ENCODE results near the gene ANK3. TPM values are rescaled to one million over a fixed set of nuclear protein-coding genes. Genes with fewer than 3 reads are reported as not detected.
A peak's percentile ranks its signal among the peaks of the same experiment; 100 is the strongest.

The ANK3 gene
- total and polyA plus RNA-seq, 4 experiments from 2014 or later = 7.2 to 90.1 (median 55.8) TPM

DNA sequence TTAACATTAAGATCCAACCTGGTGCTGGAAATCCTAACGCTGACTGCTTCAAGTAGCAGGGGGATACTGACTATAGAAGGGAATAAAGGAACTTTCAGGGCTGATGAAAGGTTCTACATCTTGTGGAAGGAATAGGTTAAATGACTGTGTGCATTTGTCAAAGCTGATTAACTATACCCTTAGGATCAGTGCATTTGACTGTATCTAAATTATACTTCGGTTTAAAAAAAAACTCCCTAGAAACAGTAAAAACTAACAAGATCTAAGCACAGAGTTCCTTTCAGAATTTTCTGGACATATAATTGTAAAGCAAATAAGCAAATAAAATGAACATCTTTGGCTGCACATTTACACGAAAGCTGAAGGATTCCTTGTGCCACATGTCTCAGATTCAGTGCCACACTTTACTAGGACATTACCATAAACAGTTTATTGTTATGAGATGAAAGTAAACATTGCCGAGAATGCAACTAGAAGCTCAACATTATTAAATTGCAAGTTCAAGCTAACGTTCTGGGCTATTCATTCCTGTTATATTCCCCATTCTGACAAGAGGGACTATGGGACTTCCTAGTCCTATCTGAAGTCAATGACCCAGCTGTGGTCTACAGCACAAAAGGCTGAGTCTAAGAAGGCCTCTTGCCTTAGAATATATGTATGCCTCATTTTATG lies 20.7 kb downstream of the ANK3 start:
- Histone ChIP-seq H3K4me1 (ENCODE audit: insufficient read depth, low read length) (no peaks in the 10 kb centered on the region), H3K36me3 (ENCODE audit: insufficient read depth, low read length) (no peaks in the 10 kb centered on the region), H3K9me3 (ENCODE audit: control insufficient read depth in 1 of 2, low read length in 2 of 2) (no peaks in the 10 kb centered on the region), H3K27me3 (ENCODE audit: insufficient read depth, low read length) (no peaks in the 10 kb centered on the region), H3K4me3 (ENCODE audit: low read length in 2 of 2) (no peak overlapping the region), H3K27ac (ENCODE audit: low read depth, low read length) (no peak overlapping the region)
- intact Hi-C loops (cut with micrococcal nuclease) = no loop called here
- Mint-ChIP-seq H3K27me3 (no peaks in the 10 kb centered on the region), H3K9me3 (no peaks in the 10 kb centered on the region), H3K36me3 (peaks cover 0 to 8% of the 10 kb centered on the region in 2 donors), H3K4me3 (no peak overlapping the region), H3K4me1 (peaks cover 4 to 16% (median 10%) of the 10 kb centered on the region in 4 donors), H3K27ac (no peak overlapping the region)
- CTCF ChIA-PET (ENCODE audit: partially characterized antibody) = no interaction called here
- no peak for DNase-seq
- POLR2A ChIA-PET (ENCODE audit: partially characterized antibody) = interaction anchor here (1.4 kb wide), 1 partner anchor 9 kb away, joined by 3 read pairs; no protein-coding TSS in a partner anchor

- Histone ChIP-seq H3K27ac (ENCODE audit: low read depth, low read length) (no peak overlapping the region), H3K36me3 (ENCODE audit: insufficient read depth, low read length) (no peaks in the 10 kb centered on the region), H3K9me3 (ENCODE audit: control insufficient read depth in 1 of 2, low read length in 2 of 2) (no peaks in the 10 kb centered on the region), H3K4me3 (ENCODE audit: low read length in 2 of 2) (no peak overlapping the region), H3K27me3 (ENCODE audit: insufficient read depth, low read length) (no peaks in the 10 kb centered on the region), H3K4me1 (ENCODE audit: insufficient read depth, low read length) (no peaks in the 10 kb centered on the region)
- Mint-ChIP-seq H3K4me3 (no peak overlapping the region), H3K27me3 (no peaks in the 10 kb centered on the region), H3K27ac (no peak overlapping the region), H3K36me3 (peaks cover 0 to under 1% of the 10 kb centered on the region in 2 donors), H3K9me3 (no peaks in the 10 kb centered on the region), H3K4me1 (peaks cover 0 to 16% (median 7%) of the 10 kb centered on the region in 4 donors)
- intact Hi-C loops (cut with micrococcal nuclease) = no loop called here
- DNase-seq = no peak
- POLR2A ChIA-PET (ENCODE audit: partially characterized antibody) = no interaction called here
- CTCF ChIA-PET (ENCODE audit: partially characterized antibody) = no interaction called here
These were observed 21.8 kb downstream of the ANK3 start for GRCh38 chr10:60367901-60368300.

DNA sequence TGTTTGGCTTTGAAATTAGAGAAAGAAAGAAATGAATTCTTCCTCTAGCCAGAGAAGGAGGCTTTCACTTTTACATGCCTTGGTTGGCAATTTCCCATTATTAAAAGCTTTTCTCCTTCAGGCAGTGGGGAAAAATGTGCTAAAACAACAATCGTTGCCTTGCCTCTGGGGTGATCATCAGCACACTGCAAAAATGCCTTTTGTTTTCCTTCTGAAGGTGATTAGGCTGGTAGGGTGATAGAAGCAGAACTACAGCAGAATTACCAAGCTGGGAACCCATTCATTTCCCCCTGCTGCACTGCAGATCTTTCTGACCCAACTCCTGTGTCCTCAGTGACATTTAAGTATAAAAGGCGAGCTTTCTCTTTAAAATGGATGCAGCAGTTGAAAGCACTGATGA lies 22.2 kb downstream of the ANK3 start:
- POLR2A ChIA-PET (ENCODE audit: partially characterized antibody) = no interaction called here

GRCh38 chr10:60367024-60367423 lies 22.7 kb downstream of the ANK3 start:
- POLR2A ChIA-PET (ENCODE audit: partially characterized antibody) = no interaction called here
- Mint-ChIP-seq H3K4me1 (peaks cover 0 to 13% (median 8%) of the 10 kb centered on the region in 4 donors), H3K4me3 (no peak overlapping the region), H3K27ac (no peak overlapping the region), H3K9me3 (no peaks in the 10 kb centered on the region), H3K36me3 (peaks cover 0 to 4% of the 10 kb centered on the region in 2 donors), H3K27me3 (no peaks in the 10 kb centered on the region)
- no peaks in the 10 kb centered on the region for H3K4me1 ChIP-seq (ENCODE audit: insufficient read depth, low read length)
- CTCF ChIA-PET (ENCODE audit: partially characterized antibody) = no interaction called here
- no peak for DNase-seq
- H3K27me3 ChIP-seq (ENCODE audit: insufficient read depth, low read length) = no peaks in the 10 kb centered on the region
- intact Hi-C loops (cut with micrococcal nuclease) = no loop called here
- no peak overlapping the region for H3K4me3 ChIP-seq (ENCODE audit: low read length in 2 of 2)
- H3K27ac ChIP-seq (ENCODE audit: low read depth, low read length) = no peak overlapping the region
- no peaks in the 10 kb centered on the region for H3K36me3 ChIP-seq (ENCODE audit: insufficient read depth, low read length)
- no peaks in the 10 kb centered on the region for H3K9me3 ChIP-seq (ENCODE audit: control insufficient read depth in 1 of 2, low read length in 2 of 2)

More for the DNA sequence above, 22.2 kb downstream of the ANK3 start:
- no peaks in the 10 kb centered on the region for H3K9me3 Mint-ChIP-seq
- H3K4me3 Mint-ChIP-seq = no peak overlapping the region
- Histone ChIP-seq H3K27ac (ENCODE audit: low read depth, low read length) (no peak overlapping the region), H3K27me3 (ENCODE audit: insufficient read depth, low read length) (no peaks in the 10 kb centered on the region), H3K4me1 (ENCODE audit: insufficient read depth, low read length) (no peaks in the 10 kb centered on the region), H3K4me3 (ENCODE audit: low read length in 2 of 2) (no peak overlapping the region), H3K36me3 (ENCODE audit: insufficient read depth, low read length) (no peaks in the 10 kb centered on the region), H3K9me3 (ENCODE audit: control insufficient read depth in 1 of 2, low read length in 2 of 2) (no peaks in the 10 kb centered on the region)
- no peaks in the 10 kb centered on the region for H3K27me3 Mint-ChIP-seq
- intact Hi-C loops (cut with micrococcal nuclease) = no loop called here
- peaks cover 0 to 2% of the 10 kb centered on the region in 2 donors for H3K36me3 Mint-ChIP-seq
- CTCF ChIA-PET (ENCODE audit: partially characterized antibody) = no interaction called here
- no peak overlapping the region for H3K27ac Mint-ChIP-seq
- peaks cover 0 to 16% (median 8%) of the 10 kb centered on the region in 4 donors for H3K4me1 Mint-ChIP-seq
- DNase-seq = no peak

DNA sequence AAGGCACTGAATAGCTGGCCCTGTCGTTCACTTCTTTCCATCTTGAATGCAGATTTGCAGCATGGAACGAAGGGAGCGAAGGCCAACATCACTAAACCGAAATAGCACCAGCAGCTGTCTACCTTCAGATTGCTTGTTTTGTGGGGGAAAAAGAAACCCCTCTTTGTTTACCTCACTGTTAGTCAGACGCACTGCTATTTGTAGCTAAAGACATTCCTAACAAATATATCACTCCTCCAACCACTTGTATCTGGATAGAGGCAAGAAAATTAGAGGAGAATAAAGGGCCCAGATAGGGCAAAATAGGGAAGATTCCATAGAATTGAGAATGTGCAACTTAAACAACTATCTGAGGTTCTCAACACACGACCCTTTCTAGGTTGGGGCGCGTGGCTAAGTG lies 26.5 kb downstream of the ANK3 start:
- POLR2A ChIA-PET (ENCODE audit: partially characterized antibody) = no interaction called here
- DNase-seq = no peak
- H3K27me3 Mint-ChIP-seq = no peaks in the 10 kb centered on the region

DNA sequence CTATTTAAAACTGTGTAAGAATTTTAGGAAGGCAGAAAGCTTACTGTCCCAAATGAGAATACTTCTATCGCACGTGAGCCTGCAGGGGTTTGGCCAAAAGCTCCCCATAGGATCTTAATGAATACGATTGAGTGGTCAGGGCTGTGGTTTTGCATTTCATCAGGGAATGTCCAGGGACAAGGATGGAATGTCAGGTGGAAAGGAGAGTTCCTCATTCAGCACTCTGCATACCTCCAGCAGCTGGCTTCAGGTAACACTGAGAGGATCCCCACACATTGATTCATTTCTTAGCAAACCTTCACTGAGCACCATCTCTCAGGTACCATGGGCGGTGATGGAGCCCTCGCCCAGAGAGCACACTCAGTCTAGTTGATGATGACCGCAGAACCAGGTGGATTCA lies 27.2 kb downstream of the ANK3 start:
- H3K27ac ChIP-seq (ENCODE audit: low read depth, low read length) = no peak overlapping the region
- no peaks in the 10 kb centered on the region for H3K9me3 Mint-ChIP-seq
- H3K36me3 ChIP-seq (ENCODE audit: insufficient read depth, low read length) = no peaks in the 10 kb centered on the region
- H3K4me3 ChIP-seq (ENCODE audit: low read length in 2 of 2) = no peak overlapping the region
- peak in 1 of 5 donors; percentile 27 for DNase-seq
- no peaks in the 10 kb centered on the region for H3K27me3 Mint-ChIP-seq
- no peak overlapping the region for H3K27ac Mint-ChIP-seq
- intact Hi-C loops (cut with micrococcal nuclease) = no loop called here
- H3K4me1 ChIP-seq (ENCODE audit: insufficient read depth, low read length) = no peaks in the 10 kb centered on the region
- POLR2A ChIA-PET (ENCODE audit: partially characterized antibody) = no interaction called here
- no peaks in the 10 kb centered on the region for H3K27me3 ChIP-seq (ENCODE audit: insufficient read depth, low read length)
- no peak overlapping the region for H3K4me3 Mint-ChIP-seq
- H3K9me3 ChIP-seq (ENCODE audit: control insufficient read depth in 1 of 2, low read length in 2 of 2) = no peaks in the 10 kb centered on the region
- peaks cover 0 to 4% of the 10 kb centered on the region in 2 donors for H3K36me3 Mint-ChIP-seq
- CTCF ChIA-PET (ENCODE audit: partially characterized antibody) = interaction anchor here (1.4 kb wide), 1 partner anchor 406 kb away, joined by 3 read pairs; no protein-coding TSS in a partner anchor
- peaks cover 0 to 4% (median 1%) of the 10 kb centered on the region in 4 donors for H3K4me1 Mint-ChIP-seq

More for the DNA sequence above, 26.5 kb downstream of the ANK3 start:
- H3K4me1 ChIP-seq (ENCODE audit: insufficient read depth, low read length) = no peaks in the 10 kb centered on the region
- H3K36me3 Mint-ChIP-seq = peaks cover 0 to 4% of the 10 kb centered on the region in 2 donors
- no peaks in the 10 kb centered on the region for H3K36me3 ChIP-seq (ENCODE audit: insufficient read depth, low read length)
- no peaks in the 10 kb centered on the region for H3K27me3 ChIP-seq (ENCODE audit: insufficient read depth, low read length)
- no peak overlapping the region for H3K4me3 ChIP-seq (ENCODE audit: low read length in 2 of 2)
- CTCF ChIA-PET (ENCODE audit: partially characterized antibody) = interaction anchor here (1.4 kb wide), 1 partner anchor 405 kb away, joined by 3 read pairs; no protein-coding TSS in a partner anchor
- peaks cover 0 to 5% (median 4%) of the 10 kb centered on the region in 4 donors for H3K4me1 Mint-ChIP-seq
- intact Hi-C loops (cut with micrococcal nuclease) = no loop called here
- H3K27ac ChIP-seq (ENCODE audit: low read depth, low read length) = no peak overlapping the region
- peak overlapping the region in 1 of 7 donors; percentile 6 for H3K27ac Mint-ChIP-seq
- no peaks in the 10 kb centered on the region for H3K9me3 Mint-ChIP-seq
- H3K4me3 Mint-ChIP-seq = no peak overlapping the region
- H3K9me3 ChIP-seq (ENCODE audit: control insufficient read depth in 1 of 2, low read length in 2 of 2) = no peaks in the 10 kb centered on the region

- no peak overlapping the region for H3K4me3 Mint-ChIP-seq
- H3K27ac Mint-ChIP-seq = no peak overlapping the region
- H3K36me3 ChIP-seq (ENCODE audit: insufficient read depth, low read length) = no peaks in the 10 kb centered on the region
- peaks cover 0 to 4% of the 10 kb centered on the region in 2 donors for H3K36me3 Mint-ChIP-seq
- peaks cover 0 to 6% (median 2%) of the 10 kb centered on the region in 4 donors for H3K4me1 Mint-ChIP-seq
- H3K27ac ChIP-seq (ENCODE audit: low read depth, low read length) = no peak overlapping the region
- POLR2A ChIA-PET (ENCODE audit: partially characterized antibody) = no interaction called here
- no peak for DNase-seq
- H3K9me3 Mint-ChIP-seq = no peaks in the 10 kb centered on the region
- CTCF ChIA-PET (ENCODE audit: partially characterized antibody) = no interaction called here
- intact Hi-C loops (cut with micrococcal nuclease) = no loop called here
- no peaks in the 10 kb centered on the region for H3K27me3 ChIP-seq (ENCODE audit: insufficient read depth, low read length)
- no peak overlapping the region for H3K4me3 ChIP-seq (ENCODE audit: low read length in 2 of 2)
- no peaks in the 10 kb centered on the region for H3K27me3 Mint-ChIP-seq
- H3K9me3 ChIP-seq (ENCODE audit: control insufficient read depth in 1 of 2, low read length in 2 of 2) = no peaks in the 10 kb centered on the region
- H3K4me1 ChIP-seq (ENCODE audit: insufficient read depth, low read length) = no peaks in the 10 kb centered on the region
These were observed 30.6 kb downstream of the ANK3 start for GRCh38 chr10:60359066-60359465.
